ENCODE data around the gene CHID1. TPM values are rescaled to one million over a fixed set of nuclear protein-coding genes. Genes with fewer than 3 reads are reported as not detected.

CHID1 gene
- total RNA-seq, 2 donors from 2014 or later = 39.4 to 81.4 TPM

GRCh38 chr11:836700-837099 is 73.9 kb downstream of the CHID1 start:
- Histone ChIP-seq H3K4me1 (peaks cover 85% of the 10 kb centered on the region), H3K27ac (peak overlapping the region; percentile 41 to 99 (median 98)), H3K9me3 (no peaks in the 10 kb centered on the region), H3K36me3 (replicated peaks in 1 of 2; ENCODE audit: insufficient read depth in 1 of 2, low read depth in 2 of 2) (peaks cover 0 to 20% of the 10 kb centered on the region in 2 donors), H3K4me3 (no peak overlapping the region), H3K27me3 (no peaks in the 10 kb centered on the region)
- 72 to 93% methylated on average over 6 to 9 of the region's 9 CpGs for WGBS, 2 donors
- DNase-seq = no peak
- intact Hi-C loops (cut with DNase I) = no loop called here
- no peak for ATAC-seq
- TF ChIP-seq, protein P1, sequence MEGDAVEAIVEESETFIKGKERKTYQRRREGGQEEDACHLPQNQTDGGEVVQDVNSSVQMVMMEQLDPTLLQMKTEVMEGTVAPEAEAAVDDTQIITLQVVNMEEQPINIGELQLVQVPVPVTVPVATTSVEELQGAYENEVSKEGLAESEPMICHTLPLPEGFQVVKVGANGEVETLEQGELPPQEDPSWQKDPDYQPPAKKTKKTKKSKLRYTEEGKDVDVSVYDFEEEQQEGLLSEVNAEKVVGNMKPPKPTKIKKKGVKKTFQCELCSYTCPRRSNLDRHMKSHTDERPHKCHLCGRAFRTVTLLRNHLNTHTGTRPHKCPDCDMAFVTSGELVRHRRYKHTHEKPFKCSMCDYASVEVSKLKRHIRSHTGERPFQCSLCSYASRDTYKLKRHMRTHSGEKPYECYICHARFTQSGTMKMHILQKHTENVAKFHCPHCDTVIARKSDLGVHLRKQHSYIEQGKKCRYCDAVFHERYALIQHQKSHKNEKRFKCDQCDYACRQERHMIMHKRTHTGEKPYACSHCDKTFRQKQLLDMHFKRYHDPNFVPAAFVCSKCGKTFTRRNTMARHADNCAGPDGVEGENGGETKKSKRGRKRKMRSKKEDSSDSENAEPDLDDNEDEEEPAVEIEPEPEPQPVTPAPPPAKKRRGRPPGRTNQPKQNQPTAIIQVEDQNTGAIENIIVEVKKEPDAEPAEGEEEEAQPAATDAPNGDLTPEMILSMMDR (IDR thresholded peaks at IDR 0.05) = no peak
- TF ChIP-seq POLR2A (IDR thresholded peaks at IDR 0.05) = no peak

GRCh38 chr11:836274-836673 is 74.3 kb downstream of the CHID1 start:
- no peak for DNase-seq
- 79% methylated on average over 11 of the region's 14 CpGs; no CpG with 5 or more reads in 1 of the 2 donors for WGBS, 2 donors
- TF ChIP-seq, protein P1 (IDR thresholded peaks at IDR 0.05) = peak in 1 of 7 experiments; percentile 5
- TF ChIP-seq POLR2A (IDR thresholded peaks at IDR 0.05) = no peak
- Histone ChIP-seq H3K27ac (peak overlapping the region; percentile 45 to 99 (median 98)), H3K9me3 (no peaks in the 10 kb centered on the region), H3K4me1 (peaks cover 86% of the 10 kb centered on the region), H3K36me3 (replicated peaks in 1 of 2; ENCODE audit: insufficient read depth in 1 of 2, low read depth in 2 of 2) (peaks cover 0 to 20% of the 10 kb centered on the region in 2 donors), H3K27me3 (no peaks in the 10 kb centered on the region), H3K4me3 (no peak overlapping the region)
- ATAC-seq = no peak
- intact Hi-C loops (cut with DNase I) = no loop called here

DNA sequence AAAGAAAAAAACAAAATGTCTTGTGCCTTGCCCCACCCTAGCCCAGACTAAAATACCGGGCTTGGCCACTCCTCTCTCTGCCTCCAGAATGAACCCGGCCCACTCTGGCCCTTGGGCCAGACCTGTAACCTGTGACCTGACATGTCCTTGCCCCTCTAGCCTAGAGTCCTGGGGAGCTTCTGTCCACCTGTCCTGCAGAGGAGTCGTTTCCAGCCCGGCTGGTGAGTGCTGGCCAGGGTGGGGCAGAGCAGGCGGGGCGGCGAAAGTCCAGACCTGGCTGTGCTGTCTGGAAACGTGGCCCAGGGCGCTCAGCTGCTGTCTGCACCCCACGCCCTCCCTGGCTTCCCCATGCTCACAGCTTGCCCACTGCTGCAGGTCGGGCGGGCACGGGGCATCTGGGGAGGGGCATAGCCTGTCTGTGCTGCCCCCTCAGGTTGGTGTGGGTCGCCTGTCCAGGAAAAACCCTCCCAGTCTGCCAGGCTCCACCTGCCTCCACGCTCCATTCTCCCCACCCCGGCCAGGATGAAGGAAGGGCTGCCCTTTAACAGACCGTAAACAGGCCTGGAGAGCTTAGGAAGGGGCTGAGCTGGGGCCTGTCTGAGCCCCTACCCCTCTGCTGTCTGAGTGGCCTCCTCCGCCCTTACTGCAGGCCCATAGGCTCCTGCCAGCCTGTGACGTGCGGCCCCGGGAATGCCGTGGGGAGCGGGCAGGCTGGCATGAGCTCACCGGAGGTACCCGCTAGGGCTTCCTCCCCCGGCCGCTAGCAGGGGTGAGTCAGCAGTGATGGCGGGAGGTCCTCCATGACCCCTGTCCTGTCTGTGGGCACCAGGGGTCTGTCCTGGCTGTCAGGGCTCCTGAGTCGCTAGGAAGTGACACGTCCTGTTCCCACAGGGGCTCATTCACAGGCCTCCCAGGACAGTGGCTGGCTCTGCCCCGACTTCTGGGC is 76.0 kb downstream of the CHID1 start:
- peak; percentile 78 for ATAC-seq
- Histone ChIP-seq H3K27ac (peak overlapping the region; percentile 96 to 99 (median 98)), H3K36me3 (replicated peaks in 1 of 2; ENCODE audit: insufficient read depth in 1 of 2, low read depth in 2 of 2) (peaks cover 0 to 16% of the 10 kb centered on the region in 2 donors), H3K9me3 (no peaks in the 10 kb centered on the region), H3K4me3 (peak overlapping the region in 1 of 2 donors; percentile 70), H3K27me3 (no peaks in the 10 kb centered on the region), H3K4me1 (peaks cover 85% of the 10 kb centered on the region)
- DNase-seq = peak; percentile 93 to 97 (median 94)
- WGBS, 2 donors = 0 to 11% methylated on average over 4 to 31 of the region's 31 CpGs
- peak; percentile 90 to 95 (median 95) for TF ChIP-seq POLR2A (IDR thresholded peaks at IDR 0.05)
- TF ChIP-seq, protein P1 (IDR thresholded peaks at IDR 0.05) = peak in 3 of 7 experiments; percentile 13 to 44 (median 17)
- intact Hi-C loops (cut with DNase I) = no loop called here

DNA sequence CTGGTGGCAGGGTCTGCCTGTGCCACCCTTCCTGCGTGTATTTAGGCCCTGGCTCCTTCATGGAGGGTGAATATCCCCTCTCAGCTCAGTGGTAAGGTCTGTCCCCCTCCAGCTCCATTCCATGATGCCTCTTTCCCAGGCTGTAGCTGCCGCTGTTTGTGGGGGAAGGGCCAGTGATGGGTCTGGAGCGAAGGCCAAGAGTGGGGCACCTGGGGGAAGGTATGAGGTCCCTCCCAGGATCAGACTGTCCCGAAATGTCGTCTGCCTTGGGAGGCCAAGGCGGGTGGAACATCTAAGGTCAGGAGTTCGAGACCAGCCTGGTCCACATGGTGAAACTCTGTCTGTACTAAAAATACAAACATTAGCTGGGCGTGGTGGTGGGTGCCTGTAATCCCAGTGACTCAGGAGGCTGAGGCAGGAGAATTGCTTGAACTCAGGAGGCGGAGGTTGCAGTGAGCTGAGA is 76.7 kb downstream of the CHID1 start:
- WGBS, 2 donors = 18 to 30% methylated on average over 9 of the region's 9 CpGs
- Histone ChIP-seq H3K36me3 (replicated peaks in 1 of 2; ENCODE audit: insufficient read depth in 1 of 2, low read depth in 2 of 2) (peaks cover 0 to 12% of the 10 kb centered on the region in 2 donors), H3K4me1 (peaks cover 88% of the 10 kb centered on the region), H3K27me3 (no peaks in the 10 kb centered on the region), H3K9me3 (no peaks in the 10 kb centered on the region), H3K27ac (peak overlapping the region; percentile 96 to 99 (median 98)), H3K4me3 (peak overlapping the region; percentile 37 to 70)
- no peak for TF ChIP-seq POLR2A (IDR thresholded peaks at IDR 0.05)
- TF ChIP-seq, protein P1 (IDR thresholded peaks at IDR 0.05) = no peak
- ATAC-seq (peak; percentile 0), DNase-seq (peak in 1 of 4 donors; percentile 45)
- intact Hi-C loops (cut with DNase I) = no loop called here

Data from body of pancreas (tissue), 4 donors.